T-helper 2 cell (primary cell): Measurements from ENCODE around the gene TCEAL2.
"Not testable (repeated sequence)": the region's sequence is repeated elsewhere in the genome, so short reads cannot be mapped to it uniquely, and the experiment has no call there.

Source experiments
- DNase-seq, 5 experiments: peaks; one replicate each; pipeline versions ENCODE4 v3.0.0 to v3.0.0-alpha.2; 2012 to 2022
- total RNA-seq, 2 donors: gene quantifications; one replicate each; lab custom pipeline; 2026; lab: John Stamatoyannopoulos, UW

The TCEAL2 gene
- total RNA-seq = 0.31 to 0.74 reads per million in 2 donors

DNA sequence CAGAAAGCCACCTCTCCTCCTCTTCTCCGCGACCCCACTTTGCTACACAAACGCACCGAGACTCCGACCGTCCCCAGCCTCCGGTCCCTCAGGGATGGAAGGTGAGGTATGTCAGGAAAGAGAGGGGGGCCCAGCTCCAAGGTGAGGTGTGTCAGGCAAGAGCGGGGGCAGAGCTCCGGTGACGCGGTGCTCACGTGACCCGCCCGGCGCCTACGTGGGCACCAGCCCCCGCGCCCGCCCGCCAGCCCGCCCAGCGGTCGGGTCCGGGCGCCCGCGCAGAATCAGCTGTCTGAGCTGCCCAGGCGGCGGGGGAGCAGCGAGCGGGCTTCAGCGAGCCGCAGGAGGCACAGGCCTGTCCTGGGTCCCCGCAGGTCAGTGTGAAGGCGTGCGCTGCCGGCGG lies at the start of gene TCEAL2:
Gene TCEAL2 (plus strand): TSS at position 244 of the 400 bp plus-strand sequence. CDS start 1,152 bp downstream, outside the sequence.
- DNase-seq = peak in 2 of 5 experiments; percentile 2 to 7

DNA sequence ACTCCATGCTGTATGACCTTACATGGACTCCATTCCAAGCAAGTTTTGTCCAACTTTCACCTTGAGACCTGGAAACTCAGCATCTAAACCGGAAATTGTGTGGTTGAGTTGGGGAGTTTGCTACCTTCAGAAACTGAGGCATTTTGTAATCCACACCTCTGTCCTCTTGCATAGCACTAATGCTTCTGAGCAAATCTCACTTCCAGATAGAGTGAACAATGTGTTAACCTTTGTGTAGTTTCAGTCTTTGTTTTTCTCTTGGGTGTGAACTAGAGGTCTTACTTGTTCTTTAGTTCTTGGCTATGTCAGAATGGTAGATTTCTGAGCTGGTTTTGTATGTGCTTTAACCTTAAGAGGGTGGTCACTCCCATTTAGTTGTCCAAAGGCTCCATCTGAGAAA lies 48.1 kb upstream of the TCEAL2 start:
- no peak for DNase-seq

DNA sequence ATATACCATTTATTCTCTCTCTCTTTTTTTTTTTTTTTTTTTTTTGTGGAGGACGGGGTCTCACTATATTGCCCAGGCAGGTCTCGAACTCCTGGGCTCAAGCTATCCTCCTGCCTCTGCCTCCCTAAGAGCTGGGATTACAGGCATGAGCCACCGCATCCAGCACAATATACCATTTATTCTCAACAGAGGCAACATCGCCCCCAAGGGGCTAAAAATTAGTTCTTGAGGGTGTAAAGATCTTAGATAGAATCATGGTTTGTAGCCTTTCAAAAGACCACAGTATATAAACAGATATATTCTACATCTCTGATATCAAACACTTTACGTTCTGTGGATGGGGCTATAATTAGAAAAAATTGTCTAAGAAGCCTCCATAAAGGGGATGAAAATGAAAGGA lies 39.8 kb upstream of the TCEAL2 start:
- DNase-seq = no peak

DNA sequence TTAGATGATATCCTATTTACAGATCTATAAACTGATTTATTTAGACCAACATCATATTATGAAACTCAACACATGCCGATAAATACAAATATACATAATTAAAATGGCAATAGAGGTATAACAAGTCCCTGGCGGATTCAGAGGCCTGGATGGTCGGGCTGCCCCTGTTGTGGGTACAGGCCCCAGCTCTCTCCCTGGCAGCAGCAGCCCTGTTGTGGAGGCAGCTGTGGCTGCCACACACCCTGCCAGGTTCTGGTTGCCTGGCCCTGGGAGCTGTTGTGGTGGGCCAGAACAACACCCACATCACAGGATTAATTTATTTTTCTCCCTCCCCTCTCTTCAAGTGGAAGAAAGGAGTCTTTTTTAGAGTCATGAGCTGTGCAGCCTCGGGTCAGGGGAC lies 12.1 kb upstream of the TCEAL2 start:
- DNase-seq = no peak

DNA sequence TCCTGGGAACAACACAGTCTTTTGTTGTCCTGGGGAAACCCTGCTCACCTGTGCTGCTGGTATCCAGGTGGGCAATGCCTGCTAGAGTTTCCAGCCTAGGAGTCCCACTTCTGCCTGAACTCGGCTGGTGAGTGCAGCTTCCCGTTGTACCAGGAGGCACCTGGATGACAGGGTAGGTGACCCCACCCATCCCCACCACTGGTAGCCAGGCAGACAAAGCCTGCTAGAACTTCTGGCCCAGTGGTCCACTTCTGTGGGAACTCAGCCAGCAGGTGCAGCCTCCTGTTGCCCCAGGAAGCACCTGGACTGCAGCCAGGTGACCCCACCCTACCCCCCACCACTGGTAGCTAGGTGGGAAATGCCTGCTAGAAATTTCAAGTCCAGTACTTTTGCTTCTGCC lies 9.7 kb upstream of the TCEAL2 start:
- no peak for DNase-seq

DNA sequence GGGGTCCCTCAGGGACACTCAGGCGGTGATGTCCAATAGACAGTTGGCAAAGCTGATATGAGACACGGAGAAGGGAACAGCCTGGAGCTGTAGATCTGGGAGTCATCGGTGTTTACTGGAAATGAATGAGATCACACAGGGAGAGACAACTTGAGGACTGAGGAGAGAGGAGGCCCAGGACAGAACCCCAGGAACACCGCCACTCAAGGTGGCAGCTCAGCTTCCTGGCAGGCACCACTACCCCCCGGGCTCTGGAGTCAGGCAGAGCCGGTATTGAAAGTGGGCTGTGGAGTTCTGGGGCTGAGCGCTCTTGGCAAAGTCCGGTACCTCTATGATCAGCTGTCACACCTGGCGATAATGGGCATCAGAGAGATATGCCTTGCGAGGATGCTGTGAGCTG lies 465 bp upstream of the TCEAL2 start:
- not testable (repeated sequence) for DNase-seq

DNA sequence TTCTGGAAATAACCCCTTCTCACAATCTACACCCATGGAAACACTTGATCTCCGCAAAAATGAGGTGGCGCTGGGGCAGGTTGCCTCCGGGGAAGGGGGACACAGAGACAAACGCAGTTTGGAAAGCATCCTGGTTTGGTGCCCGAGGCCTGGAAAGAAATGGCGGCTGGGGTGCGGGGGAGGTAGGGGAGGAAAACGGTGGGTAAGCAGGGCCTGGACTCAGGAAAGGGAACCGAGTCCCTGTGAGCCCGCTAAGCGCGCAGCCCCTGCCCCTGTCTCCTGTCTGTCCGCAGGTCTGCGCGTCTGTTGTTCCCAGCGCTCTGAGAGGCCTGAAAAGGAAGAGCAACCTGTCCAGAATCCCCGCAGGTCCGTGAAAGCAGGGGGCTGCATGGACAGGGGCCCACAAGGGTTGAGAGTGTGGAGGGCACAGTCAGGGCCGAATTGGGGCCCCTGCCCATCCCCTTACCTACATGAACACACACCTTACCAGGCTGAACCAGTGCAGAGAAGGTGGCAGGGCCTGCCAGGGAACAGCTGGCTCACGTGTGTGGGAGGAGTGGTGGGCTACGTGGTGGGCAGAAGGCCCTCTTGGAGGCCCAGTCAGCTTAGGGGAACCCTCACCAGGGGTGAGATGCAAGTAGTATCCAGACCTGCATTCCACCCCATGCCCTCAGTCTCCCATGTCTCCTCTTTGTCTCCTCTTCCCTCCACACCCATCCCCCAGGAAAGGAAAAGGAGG lies 770 bp downstream of the TCEAL2 start:
- DNase-seq = not testable (repeated sequence)

DNA sequence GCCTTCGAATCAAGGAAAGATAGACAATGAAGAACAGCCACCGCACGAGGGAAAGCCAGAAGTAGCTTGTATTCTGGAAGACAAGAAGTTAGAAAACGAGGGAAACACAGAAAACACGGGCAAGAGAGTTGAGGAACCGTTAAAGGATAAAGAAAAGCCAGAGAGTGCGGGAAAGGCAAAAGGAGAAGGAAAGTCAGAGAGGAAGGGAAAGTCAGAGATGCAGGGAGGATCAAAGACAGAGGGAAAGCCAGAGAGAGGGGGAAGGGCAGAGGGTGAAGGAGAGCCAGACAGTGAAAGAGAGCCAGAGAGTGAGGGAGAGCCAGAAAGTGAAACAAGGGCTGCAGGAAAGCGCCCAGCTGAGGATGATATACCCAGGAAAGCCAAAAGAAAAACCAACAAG lies 1.4 kb downstream of the TCEAL2 start:
- DNase-seq = no peak

DNA sequence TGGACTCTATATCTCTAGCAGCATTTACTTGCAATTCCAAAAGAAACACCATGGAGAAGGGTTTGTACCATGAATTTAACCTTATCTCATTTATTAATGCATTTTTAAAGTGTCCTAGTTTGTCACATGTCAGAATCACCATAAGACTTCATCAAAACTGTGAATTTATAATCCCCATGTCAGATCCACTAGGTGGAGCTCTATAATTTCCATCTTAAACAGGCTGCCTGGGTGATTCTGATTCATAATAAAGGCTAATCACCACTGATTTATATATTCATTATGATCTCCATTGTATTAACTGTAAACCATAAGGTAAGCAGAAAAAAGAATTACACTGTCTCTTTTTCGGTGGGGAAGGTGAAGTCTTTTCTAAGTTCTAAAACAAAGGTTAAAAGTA lies 4.0 kb downstream of the TCEAL2 start:
- no peak for DNase-seq

DNA sequence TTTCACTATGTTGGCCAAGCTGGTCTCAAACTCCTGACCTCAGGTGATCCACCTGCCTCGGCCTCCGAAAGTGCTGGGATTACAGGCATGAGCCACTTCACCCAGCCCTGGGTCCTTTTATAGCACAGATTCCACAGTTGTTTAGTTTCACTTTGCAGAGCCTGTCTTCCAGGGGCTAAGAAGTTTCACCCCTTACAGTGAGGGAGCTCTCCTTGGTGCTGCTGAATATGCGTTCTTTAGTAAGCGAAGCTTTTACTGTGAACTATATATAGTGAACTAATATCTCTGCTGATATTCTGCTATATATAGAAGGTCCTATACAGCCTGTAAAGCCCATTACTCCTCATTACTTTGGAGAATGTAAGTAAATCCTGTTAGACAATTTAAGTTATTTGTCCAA lies 12.6 kb downstream of the TCEAL2 start:
- no peak for DNase-seq

DNA sequence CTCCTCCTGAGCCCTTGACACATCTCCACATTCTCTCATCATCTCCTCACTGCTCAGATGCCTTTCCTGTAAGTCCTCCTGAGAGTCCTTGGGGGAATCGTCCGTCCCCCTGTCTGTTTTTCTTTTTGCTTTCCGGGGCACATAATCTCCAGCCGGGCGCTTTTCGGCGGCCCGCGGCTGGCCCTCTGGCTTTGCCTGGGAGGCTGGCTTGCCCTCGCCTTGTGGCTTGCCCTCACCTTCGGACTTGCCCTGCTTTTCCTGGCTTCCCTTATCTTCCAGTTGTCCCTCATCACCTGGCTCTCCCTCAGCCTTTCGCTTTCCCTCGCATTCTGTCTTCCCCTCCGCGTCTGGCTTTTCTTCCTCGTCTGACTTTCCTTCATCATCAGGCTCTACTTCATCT lies 15.4 kb downstream of the TCEAL2 start:
- not testable (repeated sequence) for DNase-seq

DNA sequence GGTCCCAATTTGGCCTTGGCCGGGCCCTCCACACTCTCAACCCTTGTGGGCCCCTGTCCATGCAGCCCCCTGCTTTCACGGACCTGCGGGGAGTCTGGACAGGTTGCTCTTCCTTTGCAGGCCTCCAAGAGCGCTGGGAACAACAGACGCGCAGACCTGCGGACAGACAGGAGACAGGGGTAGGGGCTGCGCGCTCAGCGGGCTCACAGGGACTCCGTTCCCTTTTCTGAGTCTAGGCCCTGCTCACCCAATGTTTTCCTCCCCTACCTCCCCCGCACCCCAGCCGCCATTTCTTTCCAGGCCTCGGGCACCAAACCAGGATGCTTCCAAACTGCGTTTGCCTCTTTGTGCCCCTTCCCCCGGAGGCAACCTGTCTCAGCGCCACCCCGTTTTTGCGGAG lies 16.2 kb downstream of the TCEAL2 start:
- DNase-seq = not testable (repeated sequence)

DNA sequence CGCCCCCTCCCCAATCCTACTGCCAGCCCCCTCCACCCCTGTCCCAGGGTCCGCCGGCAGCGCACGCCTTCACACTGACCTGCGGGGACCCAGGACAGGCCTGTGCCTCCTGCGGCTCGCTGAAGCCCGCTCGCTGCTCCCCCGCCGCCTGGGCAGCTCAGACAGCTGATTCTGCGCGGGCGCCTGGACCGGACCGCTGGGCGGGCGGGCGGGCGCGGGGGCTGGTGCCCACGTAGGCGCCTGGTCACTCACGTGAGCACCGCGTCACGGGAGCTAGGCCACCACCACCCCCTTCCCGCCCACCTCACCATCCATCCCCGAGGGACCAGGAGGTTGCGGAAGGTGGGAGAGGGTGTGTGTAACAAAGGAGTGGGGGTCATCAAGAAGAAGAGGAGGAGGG lies 16.8 kb downstream of the TCEAL2 start, which contains the start of gene TCEAL6:
Gene TCEAL6 (minus strand): TSS at position 208 of the 400 bp plus-strand sequence.
- not testable (repeated sequence) for DNase-seq

DNA sequence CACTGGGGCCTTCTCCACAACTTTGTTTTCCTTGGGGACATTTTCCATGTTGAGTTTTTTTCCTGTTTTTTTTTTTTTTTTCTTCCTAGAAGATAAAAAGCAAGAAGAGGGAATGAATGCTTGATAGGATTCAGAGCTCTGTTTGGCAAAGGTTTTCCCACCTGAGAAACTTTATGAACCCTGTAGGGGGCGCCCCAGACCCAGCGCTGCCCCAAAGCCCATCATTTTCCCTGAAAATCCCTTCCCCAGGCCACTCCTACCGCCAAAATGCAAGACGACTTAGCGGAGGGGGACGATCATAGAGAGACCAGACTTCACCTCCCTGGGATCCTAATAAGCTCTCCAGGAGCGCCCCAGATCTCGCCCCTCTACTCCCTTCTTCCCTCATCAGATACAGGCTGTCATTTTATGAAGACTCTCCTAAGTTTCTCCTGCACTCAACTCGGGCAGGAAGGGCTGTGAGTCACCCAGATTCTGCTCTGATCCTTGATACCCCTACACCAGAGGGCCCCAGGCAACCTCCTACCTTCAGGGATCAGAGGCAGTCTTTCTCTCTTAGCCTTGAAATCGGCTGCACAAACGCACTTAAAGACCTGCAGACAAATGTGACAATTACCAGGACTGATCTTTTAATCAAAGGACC lies 28.9 kb downstream of the TCEAL2 start:
- DNase-seq = peak in 2 of 5 experiments; percentile 3

DNA sequence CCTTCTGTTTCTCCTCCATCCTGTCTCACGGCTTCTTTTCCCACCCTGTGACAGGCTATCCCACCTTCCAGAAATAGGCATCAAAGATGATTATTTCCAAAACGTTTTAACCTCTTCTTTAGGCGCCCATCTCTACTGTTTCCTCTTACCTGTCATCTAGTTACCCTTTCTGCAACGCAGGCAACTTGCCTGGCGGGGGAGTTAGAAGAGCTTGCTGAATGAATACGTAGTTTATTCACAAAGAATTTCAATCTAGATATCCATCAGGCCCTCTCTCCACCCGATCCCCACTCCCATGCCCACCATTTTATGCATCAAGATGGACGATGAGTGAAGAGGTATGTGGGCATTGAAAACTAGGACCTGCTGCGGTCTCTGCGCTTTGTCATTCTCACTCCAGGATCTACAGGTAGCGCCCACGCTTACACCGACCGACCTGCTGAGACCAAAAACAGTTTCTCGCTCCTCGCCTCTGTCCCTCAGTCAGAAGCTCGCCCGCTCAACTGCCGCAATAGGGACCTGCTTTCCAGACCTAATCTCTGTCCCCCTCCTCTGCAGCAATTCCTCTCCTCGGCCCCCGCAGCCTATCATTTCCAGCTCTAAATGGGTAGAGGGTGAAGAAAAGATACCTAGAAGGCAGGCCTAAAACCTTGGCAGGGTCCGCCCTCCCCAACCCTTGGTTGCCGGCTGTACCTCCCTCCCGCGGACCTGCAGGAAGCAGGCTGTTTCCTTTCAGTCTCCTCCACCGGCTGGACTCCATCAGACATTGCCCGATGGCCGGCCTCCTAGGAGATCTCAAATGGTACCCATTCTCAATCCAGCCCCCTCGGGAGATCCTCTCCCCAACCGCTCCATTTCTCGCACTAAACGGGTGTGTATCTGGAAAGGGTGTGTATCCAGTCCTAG lies 29.7 kb downstream of the TCEAL2 start:
- DNase-seq = peak in 3 of 5 experiments; percentile 6 to 46 (median 7)

DNA sequence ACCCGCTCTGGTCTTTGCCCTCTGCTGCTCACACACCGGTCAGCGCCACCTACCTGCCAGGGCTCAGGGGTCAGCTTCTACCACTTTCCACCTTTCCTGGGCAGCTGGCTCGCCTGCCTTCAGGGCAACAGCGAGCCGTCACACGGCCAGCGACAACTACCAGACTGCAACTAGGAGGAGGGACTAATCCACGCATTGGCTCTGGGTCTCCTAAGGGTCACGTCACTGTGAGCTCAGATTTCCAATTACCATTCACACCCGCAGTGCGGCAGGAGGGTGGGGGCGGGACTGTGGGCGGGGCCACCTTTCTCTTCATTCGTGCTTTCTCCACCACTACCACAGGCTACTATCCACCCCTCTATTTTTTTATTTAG lies 30.3 kb downstream of the TCEAL2 start, which contains the start of gene BEX5:
Gene BEX5 (minus strand): TSS at position 172 of the 374 bp plus-strand sequence. CDS start 1,712 bp downstream, outside the sequence.
- DNase-seq = peak; percentile 11 to 87 (median 46)
